CD4-positive, alpha-beta T cell treated with Interleukin-12 subunit alpha and Interleukin-12 subunit beta, for 1 hour (primary cell): ENCODE measurements around the gene ZNF48.

Experiments used
- DNase-seq: peaks from one replicate; pipeline ENCODE4 v3.0.0-alpha.2; 2020

The ZNF48 gene

DNA sequence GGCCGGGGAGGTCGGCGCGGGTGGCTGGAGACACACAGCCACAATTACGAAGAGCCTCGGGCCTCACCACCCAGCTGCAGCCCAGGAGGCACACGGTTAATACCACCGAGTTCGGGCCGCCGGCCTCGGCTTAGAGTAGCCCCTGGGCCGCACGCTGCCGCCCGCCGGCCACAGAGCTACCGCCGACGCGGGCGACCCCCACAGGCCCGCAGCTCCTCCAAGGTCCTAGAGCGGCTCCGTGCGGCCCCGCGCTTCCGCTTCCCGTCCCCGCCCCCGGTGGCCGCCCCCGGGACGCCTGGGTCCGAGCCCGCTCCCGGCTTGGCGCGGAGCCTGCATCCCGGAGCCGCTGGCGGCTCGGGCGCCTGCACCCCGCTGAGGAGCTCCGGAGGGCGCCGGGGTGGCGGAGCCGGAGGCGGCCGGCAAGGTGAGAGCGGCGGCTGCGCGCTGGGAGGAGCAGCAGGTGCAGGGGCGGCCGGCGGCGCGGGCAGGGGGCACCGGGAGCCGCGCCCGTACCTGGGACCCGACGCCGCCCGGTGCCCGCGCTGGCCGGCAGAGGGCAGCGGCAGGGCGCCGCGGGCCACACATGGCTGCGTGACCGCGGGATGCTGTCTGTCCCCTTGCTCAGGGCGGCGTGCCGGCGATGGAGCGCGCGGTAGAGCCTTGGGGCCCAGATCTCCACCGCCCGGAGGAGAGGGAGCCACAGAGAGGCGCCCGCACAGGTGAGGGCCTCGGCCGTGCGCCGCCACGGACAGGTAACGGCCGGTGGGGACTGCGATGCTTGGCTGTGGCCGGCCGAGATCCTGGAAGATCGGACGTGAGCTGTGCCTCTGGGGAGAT, at the start of gene ZNF48:
Gene ZNF48, plus strand, starts transcription at position 266 of the 837 bp plus-strand sequence. Its CDS starts 375 bp downstream, at position 641.
- peak; percentile 67 for DNase-seq

DNA sequence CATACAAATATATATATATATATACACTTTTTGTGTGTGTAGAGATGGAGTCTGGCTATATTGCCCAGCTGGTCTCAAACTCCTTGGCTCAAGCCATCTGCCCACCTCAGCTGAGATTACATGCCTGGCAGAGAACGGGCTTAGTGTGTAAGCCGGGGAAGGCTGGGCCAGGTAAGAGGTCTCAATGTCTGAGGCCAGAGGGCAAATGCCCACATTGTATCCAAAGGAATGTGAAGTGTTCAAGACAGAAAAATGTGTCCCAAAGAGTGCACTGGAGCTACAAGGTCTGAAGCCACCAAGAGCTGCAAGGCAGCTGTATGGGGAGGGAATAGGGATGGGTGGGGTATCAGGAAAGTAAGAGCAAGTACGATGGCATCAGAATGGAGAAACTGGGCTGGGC, 48.9 kb upstream of the ZNF48 start:
- no peak for DNase-seq

GRCh38 chr16:30348113-30348512, 47.1 kb upstream of the ZNF48 start:
- DNase-seq = no peak

GRCh38 chr16:30348929-30349328, 46.3 kb upstream of the ZNF48 start:
- no peak for DNase-seq

- DNase-seq = no peak
Measured at GRCh38 chr16:30349675-30350074, 45.5 kb upstream of the ZNF48 start.

- peak; percentile 44 for DNase-seq
Measured at GRCh38 chr16:30350134-30350871, 44.9 kb upstream of the ZNF48 start.

GRCh38 chr16:30351001-30351441, 44.2 kb upstream of the ZNF48 start:
- no peak for DNase-seq

DNA sequence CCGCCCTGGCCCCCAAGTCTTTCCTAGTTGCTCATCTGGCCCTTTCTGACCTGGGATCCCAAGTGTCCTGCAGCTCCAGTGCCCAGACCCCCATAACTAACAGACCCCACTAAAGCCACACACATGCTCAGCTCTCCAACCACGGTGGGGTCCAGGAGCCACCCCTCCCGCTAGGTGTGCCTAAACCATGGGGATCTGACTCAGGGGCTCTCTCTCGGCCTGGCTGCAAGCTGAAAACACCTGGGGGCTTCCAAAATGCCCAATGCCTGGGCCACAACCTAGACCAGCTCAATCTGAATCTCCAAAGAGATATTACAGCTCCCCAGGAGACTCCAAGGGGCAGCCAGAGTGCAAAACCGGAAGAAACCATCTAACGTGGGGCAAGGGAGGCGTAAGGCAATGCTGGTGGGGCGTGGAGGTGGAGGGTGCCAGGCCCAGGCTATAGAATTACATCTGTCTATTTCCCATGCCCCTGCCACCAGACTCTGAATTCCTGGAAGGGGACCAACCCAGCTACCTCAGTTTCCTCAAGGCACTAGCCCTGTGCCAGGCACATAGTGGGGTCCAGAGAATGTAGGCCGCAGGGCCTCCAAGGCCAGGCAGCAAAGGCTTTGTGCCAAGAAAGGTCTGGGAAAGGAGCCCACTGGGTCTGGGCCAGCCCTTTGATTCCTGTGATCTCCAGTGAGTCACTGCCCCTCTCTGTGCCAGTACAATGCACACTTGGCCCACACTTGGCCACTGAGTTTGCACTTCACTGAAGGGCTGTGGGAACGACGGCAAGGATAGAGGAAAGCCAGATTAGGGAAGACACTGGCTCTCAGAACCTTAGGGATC, 43.4 kb upstream of the ZNF48 start:
- no peak for DNase-seq

- DNase-seq = no peak
Measured at GRCh38 chr16:30352488-30353401, 42.5 kb upstream of the ZNF48 start.

DNA sequence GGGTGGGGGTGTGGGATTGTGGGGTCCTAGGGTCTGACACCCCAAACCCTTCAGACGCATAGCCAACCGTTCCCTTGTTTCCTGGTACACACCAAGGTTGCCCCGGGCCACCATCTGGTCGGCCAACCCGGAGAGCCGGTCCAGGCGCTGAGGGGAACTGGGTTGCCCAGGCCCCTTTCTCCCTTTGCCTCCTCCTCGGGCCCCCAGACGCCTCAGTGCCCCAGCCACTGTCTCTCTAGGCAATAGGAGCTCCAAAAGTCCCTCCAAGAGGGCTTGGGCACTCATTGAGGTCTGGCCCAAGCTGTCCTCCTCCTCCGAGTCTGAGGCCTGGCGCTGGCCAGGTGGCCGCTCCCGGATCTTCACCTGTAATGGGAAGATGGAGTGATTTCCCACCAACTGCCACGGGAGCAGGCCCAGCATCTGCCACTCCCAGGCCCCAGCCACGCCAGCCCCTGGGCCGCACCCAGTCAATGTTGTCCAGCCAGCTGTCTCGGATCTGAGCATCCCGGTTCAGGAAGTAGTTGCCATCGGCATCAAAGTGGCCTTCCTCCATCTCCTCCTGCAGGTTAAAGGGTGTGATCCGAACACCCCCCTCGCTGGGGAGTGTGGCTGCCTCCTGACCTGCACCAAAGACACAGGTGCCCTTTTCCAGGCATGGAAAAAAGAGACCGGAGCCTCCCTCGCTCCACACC, 41.6 kb upstream of the ZNF48 start:
- no peak for DNase-seq

DNA sequence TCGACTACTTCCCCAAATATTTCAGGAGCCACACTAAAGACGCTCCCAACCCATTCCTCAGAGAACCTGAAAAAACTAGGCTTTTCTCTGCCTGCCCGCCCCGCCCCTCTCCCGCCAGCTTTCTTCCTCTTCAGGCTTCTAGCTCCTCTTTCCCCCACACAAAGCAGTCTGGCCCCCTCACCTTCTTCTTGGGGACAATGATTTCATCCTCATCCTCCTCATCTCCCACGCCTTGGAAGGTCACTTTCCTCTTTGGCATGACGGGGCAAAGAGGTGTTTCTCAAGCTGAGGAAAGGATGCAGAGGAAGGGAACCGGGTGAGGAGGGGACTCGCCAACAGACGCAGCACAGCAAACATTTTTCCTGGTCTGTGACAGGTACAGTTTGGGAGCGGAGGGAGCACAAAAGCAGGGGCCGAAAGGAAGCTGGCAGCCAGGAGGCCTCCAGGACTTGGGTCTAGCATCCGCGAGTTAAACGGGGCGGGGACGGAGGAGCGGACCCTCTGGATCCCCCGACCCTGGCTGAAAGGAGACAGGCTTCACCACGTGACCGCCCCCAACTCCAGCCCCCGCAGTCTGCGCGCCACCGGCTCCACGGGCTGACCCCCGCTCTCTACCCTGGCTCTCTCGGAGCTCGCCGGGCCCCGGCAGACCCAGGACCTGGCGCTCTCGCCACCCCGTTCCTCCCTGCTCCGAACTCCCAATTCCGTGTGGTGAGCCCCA, 40.6 kb upstream of the ZNF48 start:
- DNase-seq = no peak

DNA sequence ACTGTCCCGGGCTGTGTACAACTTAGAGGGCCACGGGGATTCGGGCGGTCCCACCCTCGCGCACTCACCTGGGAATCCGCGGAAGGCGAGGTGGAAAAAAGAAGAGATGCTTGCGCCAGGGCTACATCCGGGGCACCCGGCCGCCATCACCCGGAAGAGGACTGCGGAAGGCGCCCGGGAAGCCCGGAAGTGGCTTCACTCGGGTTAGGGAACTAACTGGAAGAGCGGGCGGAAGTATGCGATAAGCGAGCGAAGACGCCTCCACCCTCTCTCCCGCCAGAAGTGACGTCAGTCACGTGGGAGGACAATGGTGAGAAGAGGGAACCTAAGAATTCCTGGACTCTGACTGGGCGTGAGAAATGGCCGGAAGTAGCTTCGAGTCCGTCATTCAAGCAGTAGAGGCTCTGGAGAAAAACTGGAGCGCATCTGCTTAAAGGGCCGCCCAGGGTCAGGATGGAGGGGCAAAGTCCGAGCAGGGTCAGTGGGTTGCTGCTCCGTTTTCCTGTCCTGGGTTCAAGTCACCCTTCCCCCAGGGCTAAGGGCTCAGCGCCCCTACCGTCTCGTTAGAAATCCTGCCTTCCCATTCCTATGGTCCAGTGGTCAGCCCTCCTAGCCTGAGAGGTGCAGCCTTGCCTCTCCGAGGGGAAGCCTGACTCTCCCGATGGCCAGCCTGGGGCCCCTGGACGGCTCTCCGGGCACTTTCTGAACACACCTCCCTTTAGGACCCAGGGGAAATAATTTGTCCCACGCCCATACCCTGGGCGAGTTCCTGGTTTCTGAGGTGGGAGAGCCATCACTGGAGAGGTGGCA, 39.9 kb upstream of the ZNF48 start, which contains the start of gene CD2BP2:
Gene CD2BP2, minus strand, starts transcription at position 165 of the 810 bp plus-strand sequence. CDS start 627 bp downstream, outside the sequence.
- DNase-seq = peak; percentile 91

GRCh38 chr16:30355954-30356308, 39.3 kb upstream of the ZNF48 start:
- DNase-seq = no peak

DNA sequence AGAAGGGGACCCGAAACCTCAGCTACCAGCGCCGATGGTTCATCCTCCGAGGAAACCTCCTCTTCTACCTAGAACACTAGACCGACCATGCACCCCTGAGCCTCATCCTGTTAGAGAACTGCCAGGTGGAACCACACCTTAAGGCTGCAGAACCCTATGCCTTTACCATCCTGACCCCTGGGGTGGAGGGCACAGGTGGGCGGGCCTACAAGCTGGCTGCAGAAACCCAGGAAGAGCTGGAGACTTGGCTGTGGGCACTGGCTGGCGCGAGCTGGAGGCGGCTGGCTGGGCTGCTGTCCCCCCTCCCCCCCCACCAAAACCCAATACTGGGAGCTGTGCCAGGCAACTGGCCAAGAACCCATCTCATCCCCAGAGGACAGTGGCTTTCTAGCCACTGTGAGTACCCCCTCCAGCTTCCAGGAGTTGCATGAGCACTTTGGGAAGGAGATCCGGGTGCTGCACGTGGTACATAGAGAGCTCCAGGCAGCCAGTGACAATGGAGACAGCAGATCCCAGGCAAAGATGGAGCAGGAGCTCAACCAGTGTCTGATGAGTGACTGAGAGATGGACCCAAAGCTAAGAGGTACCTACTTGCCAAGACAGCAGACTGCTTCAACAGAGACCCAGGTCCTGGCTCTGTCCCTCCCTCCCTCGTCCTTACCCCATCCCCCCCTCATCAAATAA, 38.7 kb upstream of the ZNF48 start:
- no peak for DNase-seq

DNA sequence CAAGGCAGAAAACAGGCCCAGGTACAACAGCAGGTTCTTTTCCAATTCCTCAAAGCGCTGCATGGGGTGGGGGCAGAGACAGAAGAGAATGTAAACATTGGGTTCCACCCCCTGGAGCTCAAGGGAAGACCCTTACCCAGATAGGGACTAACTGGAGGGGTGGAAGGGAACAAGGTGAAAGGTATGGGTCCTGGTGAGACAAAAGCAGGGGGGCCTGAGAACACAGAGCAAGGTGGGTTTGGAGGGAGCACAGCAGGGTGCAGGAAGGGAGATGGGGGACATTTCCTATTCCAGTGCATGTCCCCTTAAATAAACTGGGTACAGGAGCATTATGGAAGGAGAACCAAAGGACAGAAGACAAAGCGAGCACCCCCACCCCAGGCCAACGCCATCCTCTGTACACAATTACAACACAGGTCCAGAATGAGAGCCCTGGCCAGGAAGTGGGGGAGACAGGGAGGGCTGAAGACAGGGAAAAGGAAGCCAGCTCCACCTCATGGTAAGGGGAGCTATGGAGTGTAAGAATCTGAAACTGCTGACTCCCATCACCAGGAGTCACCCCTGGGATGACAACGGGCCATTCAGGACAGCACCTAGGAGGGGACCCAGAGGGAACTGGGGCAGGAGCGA, 38.0 kb upstream of the ZNF48 start:
- no peak for DNase-seq

DNA sequence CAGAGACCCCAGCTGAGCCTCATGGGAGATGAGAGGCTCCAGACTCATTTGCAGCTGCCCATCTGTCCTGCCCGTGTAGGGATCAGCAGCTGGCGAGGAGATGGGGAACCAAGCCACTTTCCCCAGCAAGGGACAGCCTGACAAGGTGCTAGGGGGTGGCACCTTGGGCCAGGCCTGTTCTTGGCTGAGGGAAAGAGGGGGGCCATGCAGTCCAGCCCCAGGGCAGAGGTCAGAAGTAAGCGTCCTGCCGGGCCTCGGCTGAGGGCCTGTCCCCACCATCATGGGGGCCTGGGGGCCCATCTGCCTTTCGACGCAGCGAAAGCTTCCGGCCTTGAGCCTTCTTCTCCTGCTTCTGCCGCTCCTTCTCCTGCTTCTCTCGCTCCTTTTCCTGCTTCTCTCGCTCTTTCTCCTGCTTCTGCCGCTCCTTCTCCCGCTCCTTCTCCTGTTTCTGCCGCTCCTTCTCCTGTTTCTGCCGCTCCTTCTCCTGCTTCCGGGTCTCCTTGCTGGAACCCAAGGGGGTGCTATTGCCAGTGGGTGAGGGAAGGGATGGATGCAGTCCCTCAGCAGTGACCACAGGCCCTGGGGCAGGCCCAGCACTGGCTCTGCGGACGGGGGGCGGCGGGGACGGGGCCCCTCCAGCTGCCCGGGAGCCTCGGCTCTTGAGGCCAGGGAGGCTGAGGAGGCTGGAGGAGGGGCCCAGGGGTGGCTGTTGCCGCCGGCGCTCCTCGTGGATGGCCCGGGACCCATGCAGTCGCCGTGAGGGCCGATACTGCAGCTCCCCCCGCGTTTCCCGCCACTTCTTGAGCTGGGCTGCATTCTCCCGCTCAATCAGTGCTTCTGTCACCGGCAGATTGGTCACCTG, 37.3 kb upstream of the ZNF48 start:
- DNase-seq = no peak

GRCh38 chr16:30358577-30358936, 36.7 kb upstream of the ZNF48 start:
- no peak for DNase-seq
